ENCODE data around the gene NADK.

DNA sequence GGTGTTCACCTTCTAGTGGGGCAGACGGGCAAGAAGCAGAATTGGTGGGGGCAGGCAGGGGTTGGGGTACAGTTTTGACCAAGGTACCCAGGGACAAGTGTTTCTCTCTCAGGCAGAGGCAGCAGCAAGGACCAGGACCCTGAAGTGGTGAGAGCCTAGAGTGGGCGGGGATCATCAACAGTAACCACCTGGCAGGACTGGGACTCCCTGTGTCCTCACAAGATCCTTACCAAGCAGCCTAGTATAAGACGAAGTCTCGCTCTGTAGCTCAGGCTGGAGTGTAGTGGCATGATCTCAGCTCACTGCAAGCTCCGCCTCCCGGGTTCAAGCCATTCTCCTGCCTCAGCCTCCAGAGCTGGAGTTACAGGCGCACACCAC, 3.2 kb upstream of the NADK start:
- TF ChIP-seq, protein P1, sequence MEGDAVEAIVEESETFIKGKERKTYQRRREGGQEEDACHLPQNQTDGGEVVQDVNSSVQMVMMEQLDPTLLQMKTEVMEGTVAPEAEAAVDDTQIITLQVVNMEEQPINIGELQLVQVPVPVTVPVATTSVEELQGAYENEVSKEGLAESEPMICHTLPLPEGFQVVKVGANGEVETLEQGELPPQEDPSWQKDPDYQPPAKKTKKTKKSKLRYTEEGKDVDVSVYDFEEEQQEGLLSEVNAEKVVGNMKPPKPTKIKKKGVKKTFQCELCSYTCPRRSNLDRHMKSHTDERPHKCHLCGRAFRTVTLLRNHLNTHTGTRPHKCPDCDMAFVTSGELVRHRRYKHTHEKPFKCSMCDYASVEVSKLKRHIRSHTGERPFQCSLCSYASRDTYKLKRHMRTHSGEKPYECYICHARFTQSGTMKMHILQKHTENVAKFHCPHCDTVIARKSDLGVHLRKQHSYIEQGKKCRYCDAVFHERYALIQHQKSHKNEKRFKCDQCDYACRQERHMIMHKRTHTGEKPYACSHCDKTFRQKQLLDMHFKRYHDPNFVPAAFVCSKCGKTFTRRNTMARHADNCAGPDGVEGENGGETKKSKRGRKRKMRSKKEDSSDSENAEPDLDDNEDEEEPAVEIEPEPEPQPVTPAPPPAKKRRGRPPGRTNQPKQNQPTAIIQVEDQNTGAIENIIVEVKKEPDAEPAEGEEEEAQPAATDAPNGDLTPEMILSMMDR (IDR thresholded peaks at IDR 0.05): no peak
- no peak for TF ChIP-seq POLR2A (IDR thresholded peaks at IDR 0.05)
